CD4-positive, alpha-beta memory T cell (primary cell): ENCODE measurements around the gene USP48. TPM values are rescaled to one million over a fixed set of nuclear protein-coding genes. Genes with fewer than 3 reads are reported as not detected.
A peak's percentile ranks its signal among the peaks of the same experiment; 100 is the strongest.

Experiments used
- CTCF ChIA-PET: fragments of 350-600 bp; sonication (Branson Sonifier 250); formaldehyde crosslinking; loops from one replicate; lab custom pipeline; 2021; ENCODE audit warnings: inconsistent platforms; ENCODE audit not compliant: partially characterized antibody; lab: Charles Lee
- POLR2A ChIA-PET: fragments of 350-600 bp; sonication (Branson Sonifier 250); formaldehyde crosslinking; loops from one replicate; lab custom pipeline; 2021; ENCODE audit not compliant: partially characterized antibody; lab: Charles Lee
- DNase-seq, 5 donors: peaks; one replicate each; pipeline versions ENCODE4 v3.0.0 to v3.0.0-alpha.2; 2020 to 2022; ENCODE audit warnings: mixed read lengths in 1 of 5
- H3K27ac ChIP-seq: one replicate; pipeline ENCODE4 v1.7.0; 2013; ENCODE audit warnings: low read depth, low read length
- H3K27me3 ChIP-seq: 2 replicates; pipeline ENCODE4 v1.7.0; 2013; ENCODE audit warnings: mild to moderate bottlenecking, low read length, moderate library complexity; ENCODE audit not compliant: insufficient read depth
- H3K36me3 ChIP-seq: 2 replicates; pipeline ENCODE4 v1.7.0; 2013; ENCODE audit warnings: mild to moderate bottlenecking, low read length, moderate library complexity; ENCODE audit not compliant: insufficient read depth
- H3K4me1 ChIP-seq: 2 replicates; pipeline ENCODE4 v1.7.0; 2013; ENCODE audit warnings: mild to moderate bottlenecking, low read length, moderate library complexity; ENCODE audit not compliant: insufficient read depth
- H3K4me3 ChIP-seq, 2 donors: one replicate each; pipeline ENCODE4 v1.7.0; 2013; ENCODE audit warnings: low read length in 2 of 2, mild to moderate bottlenecking in 1 of 2
- H3K9me3 ChIP-seq, 2 donors: one replicate each; pipeline ENCODE4 v1.7.0; 2013; ENCODE audit warnings: low read length in 2 of 2, control low read depth in 1 of 2; ENCODE audit not compliant: control insufficient read depth in 1 of 2
- H3K27ac Mint-ChIP-seq, 7 donors: one replicate each; pipeline ENCODE4 v1.8.0; 2020 to 2021; ENCODE audit warnings: mixed read lengths in 7 of 7, mild to moderate bottlenecking in 6 of 7, inconsistent platforms in 3 of 7, moderate library complexity in 3 of 7
- H3K27me3 Mint-ChIP-seq, 2 donors: one replicate each; pipeline ENCODE4 v1.8.0; 2020 to 2021; ENCODE audit warnings: mixed read lengths in 2 of 2
- H3K36me3 Mint-ChIP-seq, 2 donors: one replicate each; pipeline ENCODE4 v1.8.0; 2020 to 2021; ENCODE audit warnings: mixed read lengths in 2 of 2, inconsistent platforms in 1 of 2, mild to moderate bottlenecking in 1 of 2
- H3K4me1 Mint-ChIP-seq, 4 donors: one replicate each; pipeline ENCODE4 v1.8.0; 2020 to 2021; ENCODE audit warnings: mixed read lengths in 4 of 4, mild to moderate bottlenecking in 1 of 4
- H3K4me3 Mint-ChIP-seq, 8 donors: one replicate each; pipeline ENCODE4 v1.8.0; 2020 to 2021; ENCODE audit warnings: mixed read lengths in 8 of 8, mild to moderate bottlenecking in 7 of 8, moderate library complexity in 6 of 8, inconsistent platforms in 3 of 8
- H3K9me3 Mint-ChIP-seq, 8 donors: one replicate each; pipeline ENCODE4 v1.8.0; 2020 to 2021; ENCODE audit warnings: mixed read lengths in 8 of 8, mild to moderate bottlenecking in 5 of 8, inconsistent platforms in 3 of 8, moderate library complexity in 1 of 8
- intact Hi-C: fragments of 100-400 bp; cut with micrococcal nuclease; formaldehyde crosslinking; loops from one replicate; pipeline ENCODE4 v1.15.1; 2023
- polyA plus RNA-seq, 2 donors: library from polyadenylated mRNA; unstranded; fragments of 300-500 nt; fragmentation: Illumina TruSeq; gene quantifications; one replicate each; pipeline ENCODE4 v1.2.3, GENCODE V29; 2021
- total RNA-seq, 2 experiments: library from RNA; stranded (reverse); gene quantifications; one replicate each; pipeline ENCODE4 v1.2.3, GENCODE V29; 2021

The USP48 gene
- total and polyA plus RNA-seq, 4 experiments from 2014 or later: 36.1 to 117 (median 76.3) TPM

DNA sequence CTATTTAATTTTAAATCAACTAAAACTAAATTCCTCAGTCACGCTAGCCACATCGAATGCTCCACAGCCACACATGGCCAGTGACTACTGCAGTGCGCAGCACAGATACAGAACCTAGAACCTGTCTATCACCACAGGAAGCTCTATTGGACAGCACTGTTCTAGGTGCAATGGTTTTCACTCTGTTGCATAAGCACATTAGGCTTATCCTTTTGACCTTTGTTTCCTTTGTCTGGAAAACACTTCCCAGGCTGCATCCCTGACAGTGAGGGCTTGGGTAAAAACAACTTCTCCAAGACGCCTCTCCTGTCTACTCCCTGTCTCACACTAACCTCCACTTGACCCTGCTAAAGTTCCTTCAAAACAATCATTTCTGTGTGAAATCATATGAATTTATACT is 80.2 kb downstream of the USP48 start:
- POLR2A ChIA-PET: no interaction called here
- Histone ChIP-seq H3K9me3 (no peaks in the 10 kb centered on the region), H3K4me3 (no peak overlapping the region), H3K36me3 (peaks cover 57% of the 10 kb centered on the region), H3K27me3 (no peaks in the 10 kb centered on the region), H3K27ac (no peak overlapping the region), H3K4me1 (no peaks in the 10 kb centered on the region)
- Mint-ChIP-seq H3K4me1 (peaks cover 0 to 12% (median 4%) of the 10 kb centered on the region in 4 donors), H3K36me3 (peaks cover 61 to 77% of the 10 kb centered on the region in 2 donors), H3K27me3 (no peaks in the 10 kb centered on the region), H3K4me3 (no peak overlapping the region), H3K27ac (peak overlapping the region in 1 of 7 donors; percentile 58), H3K9me3 (peaks cover 0 to 1% (median 0%) of the 10 kb centered on the region in 8 donors)
- intact Hi-C loops: loop anchor here (5.0 kb wide), 1 partner anchor 260 kb away; no protein-coding TSS in a partner anchor
- CTCF ChIA-PET: no interaction called here
- DNase-seq: no peak

DNA sequence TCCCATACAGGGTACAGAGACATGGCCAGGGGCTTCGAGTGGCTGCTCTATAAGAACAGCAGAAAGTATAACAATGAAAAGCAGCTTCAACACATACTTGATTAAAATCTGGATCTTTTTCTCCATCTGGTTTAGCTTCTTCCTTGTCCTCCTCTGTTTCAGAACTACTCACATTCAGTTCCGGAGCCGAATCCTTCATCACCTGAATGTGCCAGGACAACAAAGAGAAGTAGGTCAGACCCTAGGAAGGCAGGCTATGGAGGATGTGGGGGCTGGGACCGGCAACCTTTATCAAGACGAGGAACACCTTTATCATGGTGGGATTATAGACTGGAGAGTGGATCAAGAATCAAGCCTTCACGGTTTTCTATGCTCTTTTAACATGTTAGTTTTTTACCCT is 81.5 kb downstream of the USP48 start:
- Histone ChIP-seq H3K4me1 (no peaks in the 10 kb centered on the region), H3K4me3 (no peak overlapping the region), H3K27ac (no peak overlapping the region), H3K36me3 (peaks cover 54% of the 10 kb centered on the region), H3K27me3 (no peaks in the 10 kb centered on the region), H3K9me3 (no peaks in the 10 kb centered on the region)
- peaks cover 0 to 1% (median 0%) of the 10 kb centered on the region in 8 donors for H3K9me3 Mint-ChIP-seq
- H3K36me3 Mint-ChIP-seq: peaks cover 51 to 68% of the 10 kb centered on the region in 2 donors
- H3K27me3 Mint-ChIP-seq: no peaks in the 10 kb centered on the region
- H3K27ac Mint-ChIP-seq: peak overlapping the region in 1 of 7 donors; percentile 61
- CTCF ChIA-PET: no interaction called here
- H3K4me1 Mint-ChIP-seq: peaks cover 0 to 12% (median 4%) of the 10 kb centered on the region in 4 donors
- intact Hi-C loops: loop anchor here (5.0 kb wide), 1 partner anchor 261 kb away; no protein-coding TSS in a partner anchor
- DNase-seq: no peak
- no peak overlapping the region for H3K4me3 Mint-ChIP-seq
- POLR2A ChIA-PET: no interaction called here

DNA sequence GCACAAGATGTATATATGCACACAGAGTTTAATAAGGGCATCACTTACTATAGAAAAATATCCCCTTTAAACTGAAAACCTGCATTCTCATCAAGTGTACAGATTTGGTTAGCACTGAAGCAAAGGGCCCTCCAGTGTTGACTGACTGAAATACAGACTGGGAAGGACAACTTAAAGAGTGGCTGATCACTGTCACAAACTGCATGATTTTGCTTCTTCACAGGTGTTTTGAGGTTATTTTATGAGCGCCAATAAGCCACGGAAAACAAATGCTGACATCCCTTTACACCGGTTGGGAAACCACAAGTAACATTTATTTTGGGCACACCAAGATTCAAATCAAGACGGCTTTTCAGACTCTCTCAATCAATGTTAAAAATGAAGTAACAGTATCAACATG is 82.9 kb downstream of the USP48 start:
- Mint-ChIP-seq H3K4me3 (no peak overlapping the region), H3K4me1 (peaks cover 0 to 12% (median 4%) of the 10 kb centered on the region in 4 donors), H3K36me3 (peaks cover 41 to 60% of the 10 kb centered on the region in 2 donors), H3K9me3 (peaks cover 0 to 1% (median 0%) of the 10 kb centered on the region in 8 donors), H3K27me3 (no peaks in the 10 kb centered on the region), H3K27ac (peak overlapping the region in 2 of 7 donors; percentile 22 to 47)
- Histone ChIP-seq H3K36me3 (peaks cover 53% of the 10 kb centered on the region), H3K27me3 (no peaks in the 10 kb centered on the region), H3K4me1 (no peaks in the 10 kb centered on the region), H3K4me3 (no peak overlapping the region), H3K9me3 (no peaks in the 10 kb centered on the region), H3K27ac (no peak overlapping the region)
- intact Hi-C loops: loop anchor here (5.0 kb wide), 1 partner anchor 262 kb away; no protein-coding TSS in a partner anchor
- POLR2A ChIA-PET: no interaction called here
- DNase-seq: no peak
- CTCF ChIA-PET: no interaction called here

DNA sequence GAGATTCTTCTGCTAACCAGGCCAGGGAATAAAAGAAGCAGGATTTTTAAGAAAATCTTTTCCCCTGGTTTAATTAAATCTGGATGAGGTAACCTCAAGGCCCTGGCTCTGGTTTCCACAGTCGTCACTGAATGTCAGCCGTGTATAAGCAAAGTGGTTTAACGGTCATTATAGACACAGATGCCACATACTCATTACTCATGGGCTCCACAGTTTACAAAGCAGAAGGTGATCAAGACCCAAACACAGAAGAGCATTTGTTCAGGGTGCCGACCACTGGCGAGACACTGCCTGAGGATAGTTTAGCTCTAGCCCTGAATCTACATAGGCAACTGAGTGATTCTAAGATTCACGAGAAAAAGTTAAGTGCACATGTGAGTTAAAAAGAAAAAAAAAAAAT is 86.0 kb downstream of the USP48 start:
- DNase-seq: no peak
- no peaks in the 10 kb centered on the region for H3K27me3 ChIP-seq
- H3K27ac ChIP-seq: no peak overlapping the region
- Mint-ChIP-seq H3K4me3 (no peak overlapping the region), H3K9me3 (peaks cover 0 to 1% (median 0%) of the 10 kb centered on the region in 8 donors), H3K27me3 (no peaks in the 10 kb centered on the region), H3K4me1 (peaks cover 0 to 6% (median 3%) of the 10 kb centered on the region in 4 donors), H3K36me3 (peaks cover 41 to 59% of the 10 kb centered on the region in 2 donors), H3K27ac (no peak overlapping the region)
- no peak overlapping the region for H3K4me3 ChIP-seq
- ChIA-PET POLR2A (no interaction called here), CTCF (no interaction called here)
- no peaks in the 10 kb centered on the region for H3K9me3 ChIP-seq
- no peaks in the 10 kb centered on the region for H3K4me1 ChIP-seq
- intact Hi-C loops: no loop called here
- peaks cover 52% of the 10 kb centered on the region for H3K36me3 ChIP-seq

DNA sequence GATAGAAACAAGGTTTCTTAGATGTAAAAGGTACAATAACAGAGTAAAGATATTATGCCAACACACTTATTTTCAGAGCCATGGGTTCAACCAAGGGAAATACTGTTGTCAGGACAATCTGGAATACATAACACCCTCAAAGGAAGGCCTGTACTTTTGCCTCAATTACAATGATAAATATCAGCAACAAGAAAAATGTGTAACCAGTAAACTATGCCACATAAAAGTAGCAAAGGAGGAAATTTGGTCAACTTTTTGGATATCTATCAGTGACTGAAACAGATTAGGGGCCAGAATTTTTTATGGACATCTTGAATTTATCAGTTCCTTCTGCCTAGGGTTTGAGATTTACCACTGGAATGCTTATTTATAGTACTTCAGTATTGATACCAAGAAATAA is 89.2 kb downstream of the USP48 start:
- intact Hi-C loops: no loop called here
- no peaks in the 10 kb centered on the region for H3K4me1 ChIP-seq
- peaks cover 0 to 1% (median 0%) of the 10 kb centered on the region in 8 donors for H3K9me3 Mint-ChIP-seq
- H3K27me3 Mint-ChIP-seq: no peaks in the 10 kb centered on the region
- H3K36me3 ChIP-seq: peaks cover 53% of the 10 kb centered on the region
- ChIA-PET CTCF (no interaction called here), POLR2A (no interaction called here)
- no peaks in the 10 kb centered on the region for H3K27me3 ChIP-seq
- peaks cover 0 to 2% (median 0%) of the 10 kb centered on the region in 4 donors for H3K4me1 Mint-ChIP-seq
- no peak overlapping the region for H3K4me3 ChIP-seq
- H3K27ac ChIP-seq: no peak overlapping the region
- peaks cover 43 to 62% of the 10 kb centered on the region in 2 donors for H3K36me3 Mint-ChIP-seq
- DNase-seq: no peak
- H3K9me3 ChIP-seq: no peaks in the 10 kb centered on the region
- no peak overlapping the region for H3K27ac Mint-ChIP-seq
- H3K4me3 Mint-ChIP-seq: no peak overlapping the region

DNA sequence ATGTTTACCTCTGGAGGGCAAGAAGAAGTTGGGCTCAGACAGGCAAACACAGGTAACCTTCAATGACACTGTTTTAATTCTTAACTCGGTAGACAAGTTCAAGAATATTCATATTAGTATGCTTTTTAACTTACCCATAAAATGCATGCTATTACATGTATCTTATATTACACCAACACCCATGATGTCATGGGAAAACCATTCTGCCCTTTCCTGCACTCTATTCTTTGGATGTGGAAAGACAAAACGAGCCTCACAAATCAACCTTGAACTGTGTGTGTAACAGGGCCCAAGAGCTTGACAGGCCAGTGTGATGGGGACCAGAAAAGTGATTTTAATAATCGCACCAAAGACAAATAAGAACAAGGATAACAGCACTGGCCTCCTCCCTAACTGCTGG is 91.2 kb downstream of the USP48 start:
- Histone ChIP-seq H3K27me3 (no peaks in the 10 kb centered on the region), H3K4me1 (no peaks in the 10 kb centered on the region), H3K27ac (no peak overlapping the region), H3K36me3 (peaks cover 68% of the 10 kb centered on the region), H3K4me3 (no peak overlapping the region), H3K9me3 (no peaks in the 10 kb centered on the region)
- Mint-ChIP-seq H3K4me1 (peaks cover 0 to 2% (median 0%) of the 10 kb centered on the region in 4 donors), H3K36me3 (peaks cover 54 to 72% of the 10 kb centered on the region in 2 donors), H3K27me3 (no peaks in the 10 kb centered on the region), H3K4me3 (no peak overlapping the region), H3K27ac (peak overlapping the region in 3 of 7 donors; percentile 9 to 29 (median 15)), H3K9me3 (peaks cover 0 to 1% (median 0%) of the 10 kb centered on the region in 8 donors)
- intact Hi-C loops: no loop called here
- CTCF ChIA-PET: no interaction called here
- no peak for DNase-seq
- POLR2A ChIA-PET: no interaction called here

DNA sequence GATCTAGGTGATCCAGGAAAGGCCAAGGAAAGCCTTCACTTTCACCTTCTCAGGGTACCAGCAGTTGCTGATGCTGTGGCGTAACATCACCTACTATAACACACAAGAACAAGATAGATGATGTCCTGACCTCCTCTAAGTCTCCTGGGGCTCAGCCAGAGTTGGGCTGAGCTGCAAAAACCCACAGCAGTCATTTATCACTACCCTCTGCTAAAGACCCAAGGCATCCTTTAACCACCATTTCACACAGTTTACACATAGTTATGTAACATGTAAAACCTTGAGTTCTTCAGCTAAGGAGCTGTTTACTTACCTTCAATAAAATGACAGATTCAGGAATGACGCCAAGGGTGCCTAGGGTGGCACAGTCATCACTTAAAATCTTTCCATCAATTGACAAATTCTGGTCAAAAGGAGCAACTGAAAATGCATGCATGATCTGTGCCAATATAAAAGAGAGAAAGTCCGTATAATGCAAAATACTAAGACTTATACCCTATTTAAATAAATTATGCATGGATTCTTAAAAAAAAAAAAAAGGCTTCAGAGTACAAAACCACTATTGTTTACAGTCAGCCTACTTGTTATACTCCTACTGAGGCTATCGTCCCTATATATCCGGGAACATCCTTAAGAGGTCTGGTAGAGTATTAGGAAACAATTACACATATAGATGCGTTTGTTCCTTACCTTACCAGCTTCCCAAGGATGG is 93.1 kb downstream of the USP48 start:
- peaks cover 69% of the 10 kb centered on the region for H3K36me3 ChIP-seq
- H3K36me3 Mint-ChIP-seq: peaks cover 62 to 76% of the 10 kb centered on the region in 2 donors
- H3K27me3 Mint-ChIP-seq: no peaks in the 10 kb centered on the region
- no peak overlapping the region for H3K4me3 ChIP-seq
- H3K4me3 Mint-ChIP-seq: no peak overlapping the region
- intact Hi-C loops: no loop called here
- no peaks in the 10 kb centered on the region for H3K4me1 ChIP-seq
- peaks cover 0 to 1% (median 0%) of the 10 kb centered on the region in 8 donors for H3K9me3 Mint-ChIP-seq
- ChIA-PET POLR2A (interaction anchor here (0.8 kb wide), 1 partner anchor 92 kb away, joined by 3 read pairs; no protein-coding TSS in a partner anchor), CTCF (no interaction called here)
- peaks cover 0 to 2% (median 0%) of the 10 kb centered on the region in 4 donors for H3K4me1 Mint-ChIP-seq
- no peak overlapping the region for H3K27ac ChIP-seq
- no peaks in the 10 kb centered on the region for H3K9me3 ChIP-seq
- H3K27me3 ChIP-seq: no peaks in the 10 kb centered on the region
- H3K27ac Mint-ChIP-seq: peak overlapping the region in 3 of 7 donors; percentile 7 to 51 (median 47)
- no peak for DNase-seq
